IPS-18a (cell line): ENCODE data around the gene ATP2B2.

ENCODE experiments used
- H3K27ac ChIP-seq: one replicate; pipeline ENCODE4 v1.5.1; 2013; ENCODE audit warnings: low read length
- H3K27me3 ChIP-seq: one replicate; pipeline ENCODE4 v1.6.1; 2013; ENCODE audit warnings: mild to moderate bottlenecking, low read length; ENCODE audit not compliant: control insufficient read depth, insufficient read depth
- H3K36me3 ChIP-seq: one replicate; pipeline ENCODE4 v1.6.1; 2013; ENCODE audit warnings: low read depth, low read length; ENCODE audit not compliant: control insufficient read depth
- H3K4me1 ChIP-seq: one replicate; pipeline ENCODE4 v1.6.1; 2013; ENCODE audit warnings: low read depth, low read length; ENCODE audit not compliant: control insufficient read depth
- H3K4me3 ChIP-seq: one replicate; pipeline ENCODE4 v1.5.1; 2013; ENCODE audit warnings: low read length
- H3K9ac ChIP-seq: one replicate; pipeline ENCODE4 v1.6.1; 2013; ENCODE audit warnings: mild to moderate bottlenecking, low read length, moderate library complexity
- H3K9me3 ChIP-seq: one replicate; pipeline ENCODE4 v1.6.1; 2013; ENCODE audit warnings: low read depth, low read length; ENCODE audit not compliant: control insufficient read depth

Gene ATP2B2

GRCh38 chr3:10487988-10488633 is 17.3 kb downstream of the ATP2B2 start:
- Histone ChIP-seq H3K27me3 (no peaks in the 10 kb centered on the region), H3K36me3 (no peaks in the 10 kb centered on the region), H3K4me3 (no peak overlapping the region), H3K9me3 (no peaks in the 10 kb centered on the region), H3K27ac (no peak overlapping the region), H3K9ac (no peak overlapping the region), H3K4me1 (no peaks in the 10 kb centered on the region)

- Histone ChIP-seq H3K9ac (no peak overlapping the region), H3K9me3 (no peaks in the 10 kb centered on the region), H3K27me3 (no peaks in the 10 kb centered on the region), H3K4me1 (no peaks in the 10 kb centered on the region), H3K27ac (no peak overlapping the region), H3K4me3 (no peak overlapping the region), H3K36me3 (no peaks in the 10 kb centered on the region)
Observed at GRCh38 chr3:10485806-10486205, 19.6 kb downstream of the ATP2B2 start.

- H3K4me1 ChIP-seq = no peaks in the 10 kb centered on the region
- H3K9ac ChIP-seq = no peak overlapping the region
- H3K27me3 ChIP-seq = no peaks in the 10 kb centered on the region
- no peak overlapping the region for H3K4me3 ChIP-seq
- H3K36me3 ChIP-seq = no peaks in the 10 kb centered on the region
- no peaks in the 10 kb centered on the region for H3K9me3 ChIP-seq
- no peak overlapping the region for H3K27ac ChIP-seq
Observed at GRCh38 chr3:10485380-10485779, 20.0 kb downstream of the ATP2B2 start.

- no peak overlapping the region for H3K27ac ChIP-seq
- H3K9me3 ChIP-seq = no peaks in the 10 kb centered on the region
- no peak overlapping the region for H3K4me3 ChIP-seq
- H3K4me1 ChIP-seq = no peaks in the 10 kb centered on the region
- no peaks in the 10 kb centered on the region for H3K36me3 ChIP-seq
- H3K9ac ChIP-seq = no peak overlapping the region
- no peaks in the 10 kb centered on the region for H3K27me3 ChIP-seq
Observed at GRCh38 chr3:10484709-10485108, 20.7 kb downstream of the ATP2B2 start.

GRCh38 chr3:10483686-10484345 is 21.6 kb downstream of the ATP2B2 start:
- H3K27me3 ChIP-seq = no peaks in the 10 kb centered on the region
- H3K36me3 ChIP-seq = no peaks in the 10 kb centered on the region
- no peak overlapping the region for H3K27ac ChIP-seq
- no peak overlapping the region for H3K4me3 ChIP-seq
- no peaks in the 10 kb centered on the region for H3K4me1 ChIP-seq
- no peak overlapping the region for H3K9ac ChIP-seq
- no peaks in the 10 kb centered on the region for H3K9me3 ChIP-seq

GRCh38 chr3:10483364-10483675 is 22.1 kb downstream of the ATP2B2 start:
- Histone ChIP-seq H3K9me3 (no peaks in the 10 kb centered on the region), H3K27ac (no peak overlapping the region), H3K36me3 (no peaks in the 10 kb centered on the region), H3K27me3 (no peaks in the 10 kb centered on the region), H3K4me3 (no peak overlapping the region), H3K9ac (no peak overlapping the region), H3K4me1 (no peaks in the 10 kb centered on the region)

- H3K27ac ChIP-seq = no peak overlapping the region
- no peak overlapping the region for H3K4me3 ChIP-seq
- no peak overlapping the region for H3K9ac ChIP-seq
- H3K36me3 ChIP-seq = no peaks in the 10 kb centered on the region
- no peaks in the 10 kb centered on the region for H3K9me3 ChIP-seq
- H3K27me3 ChIP-seq = no peaks in the 10 kb centered on the region
- no peaks in the 10 kb centered on the region for H3K4me1 ChIP-seq
Observed at GRCh38 chr3:10482631-10483363, 22.6 kb downstream of the ATP2B2 start.

- Histone ChIP-seq H3K9ac (no peak overlapping the region), H3K9me3 (no peaks in the 10 kb centered on the region), H3K4me1 (no peaks in the 10 kb centered on the region), H3K36me3 (no peaks in the 10 kb centered on the region), H3K4me3 (no peak overlapping the region), H3K27ac (no peak overlapping the region), H3K27me3 (no peaks in the 10 kb centered on the region)
Observed at GRCh38 chr3:10480871-10481378, 24.5 kb downstream of the ATP2B2 start.

- Histone ChIP-seq H3K36me3 (no peaks in the 10 kb centered on the region), H3K9me3 (no peaks in the 10 kb centered on the region), H3K27ac (no peak overlapping the region), H3K4me3 (no peak overlapping the region), H3K4me1 (no peaks in the 10 kb centered on the region), H3K9ac (no peak overlapping the region), H3K27me3 (no peaks in the 10 kb centered on the region)
Observed at GRCh38 chr3:10479311-10479710, 26.1 kb downstream of the ATP2B2 start.

- Histone ChIP-seq H3K27ac (no peak overlapping the region), H3K36me3 (no peaks in the 10 kb centered on the region), H3K27me3 (no peaks in the 10 kb centered on the region), H3K4me3 (no peak overlapping the region), H3K4me1 (peaks cover 3% of the 10 kb centered on the region), H3K9me3 (no peaks in the 10 kb centered on the region), H3K9ac (no peak overlapping the region)
Observed at GRCh38 chr3:10475983-10476382, 29.4 kb downstream of the ATP2B2 start.

- Histone ChIP-seq H3K27me3 (no peaks in the 10 kb centered on the region), H3K36me3 (no peaks in the 10 kb centered on the region), H3K27ac (no peak overlapping the region), H3K9me3 (no peaks in the 10 kb centered on the region), H3K4me3 (no peak overlapping the region), H3K4me1 (peaks cover 14% of the 10 kb centered on the region), H3K9ac (no peak overlapping the region)
Observed at GRCh38 chr3:10474847-10475246, 30.5 kb downstream of the ATP2B2 start.
